GM12878 (cell line): ENCODE results near the gene HCFC1.

ENCODE experiments used
- BRCA1 ChIP-seq: IDR thresholded peaks from 2 replicates; pipeline ENCODE4 v1.6.1; 2011; ENCODE audit warnings: low read depth, low read length, improper control_type of control experiment
- CBX3 ChIP-seq: fragments of 200-600 bp; sonication (generic); IDR thresholded peaks from 2 replicates; pipeline ENCODE4 v1.6.1; 2016; ENCODE audit warnings: low read depth, borderline replicate concordance
- CTCF ChIP-seq, 3 experiments: IDR thresholded peaks in 2 of 3; conservative IDR thresholded peaks in 1 of 3; 2 replicates each; pipeline ENCODE4 v1.5.1; 2011; ENCODE audit warnings: low read depth in 3 of 3, low read length in 3 of 3, mild to moderate bottlenecking in 3 of 3, control low read depth in 2 of 3, moderate library complexity in 2 of 3, inconsistent platforms in 1 of 3, mixed read lengths in 1 of 3; ENCODE audit not compliant: control insufficient read depth in 2 of 3, insufficient read depth in 1 of 3; ENCODE audit errors: extremely low read depth in 1 of 3
- CUX1 ChIP-seq: IDR thresholded peaks from 2 replicates; pipeline ENCODE4 v1.6.1; 2012; ENCODE audit warnings: improper control_type of control experiment, low read depth, low read length; ENCODE audit not compliant: insufficient replicate concordance
- RAD21 ChIP-seq: IDR thresholded peaks from 2 replicates; pipeline ENCODE4 v1.6.1; 2011; ENCODE audit warnings: mild to moderate bottlenecking, low read depth, low read length, moderate library complexity; ENCODE audit not compliant: insufficient read depth
- RCOR1 ChIP-seq: conservative IDR thresholded peaks from 2 replicates; pipeline ENCODE4 v1.6.1; 2012; ENCODE audit warnings: low read depth, low read length, improper control_type of control experiment
- ZSCAN29 ChIP-seq: fragments of 450-650 bp; IDR thresholded peaks from 2 replicates; pipeline ENCODE4 v1.6.1; 2017; ENCODE audit warnings: mild to moderate bottlenecking, moderate library complexity

GRCh38 chrX:153934148-153934761 is 37.4 kb downstream of the HCFC1 start:
- no peak for TF ChIP-seq RCOR1
- TF ChIP-seq CTCF (IDR thresholded peaks at IDR 0.05 in 2 of 3, conservative IDR thresholded peaks at IDR 0.05 in 1 of 3; ENCODE audit: control insufficient read depth in 2 of 3, extremely low read depth in 1 of 3, insufficient read depth in 1 of 3, low read depth in 3 of 3, low read length in 3 of 3) = no peak
- no peak for TF ChIP-seq CBX3
- TF ChIP-seq CUX1 = no peak
- no peak for TF ChIP-seq BRCA1
- no peak for TF ChIP-seq ZSCAN29
- no peak for TF ChIP-seq RAD21
